Measurements from ENCODE around the gene TBCC. TPM values are rescaled to one million over a fixed set of nuclear protein-coding genes. Genes with fewer than 3 reads are reported as not detected.

The TBCC gene
- total RNA-seq, 4 donors from 2014 or later = 7.9 to 48.7 (median 14.6) TPM

DNA sequence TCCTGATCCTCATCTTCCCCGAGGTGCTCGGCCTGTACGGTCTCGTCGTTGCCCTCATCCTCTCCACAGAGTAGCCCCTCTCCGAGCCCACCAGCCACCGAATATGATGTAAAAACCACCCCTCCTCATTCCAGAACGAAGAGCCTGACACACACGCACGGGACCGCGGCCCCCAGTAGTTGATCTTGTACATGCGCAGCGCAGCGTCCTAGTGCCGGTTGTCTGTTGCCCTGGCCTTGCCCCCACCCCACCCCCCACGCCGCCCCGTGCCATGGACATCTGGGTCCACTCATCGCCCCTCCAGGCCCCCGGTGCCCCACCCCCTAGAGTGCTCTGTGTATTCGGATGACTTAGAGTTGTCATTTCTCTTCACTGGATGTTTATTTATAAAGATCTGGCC lies 18.3 kb downstream of the TBCC start:
- Histone ChIP-seq H3K4me1 (no peaks in the 10 kb centered on the region), H3K27me3 (no peaks in the 10 kb centered on the region), H3K36me3 (no peaks in the 10 kb centered on the region), H3K27ac (peak overlapping the region; percentile 83 to 87), H3K9me3 (no peaks in the 10 kb centered on the region), H3K4me3 (peak overlapping the region; percentile 30 to 44)
- DNase-seq = peak; percentile 27 to 35
- no peak for TF ChIP-seq POLR2A (IDR thresholded peaks at IDR 0.05)
- TF ChIP-seq, protein P1, sequence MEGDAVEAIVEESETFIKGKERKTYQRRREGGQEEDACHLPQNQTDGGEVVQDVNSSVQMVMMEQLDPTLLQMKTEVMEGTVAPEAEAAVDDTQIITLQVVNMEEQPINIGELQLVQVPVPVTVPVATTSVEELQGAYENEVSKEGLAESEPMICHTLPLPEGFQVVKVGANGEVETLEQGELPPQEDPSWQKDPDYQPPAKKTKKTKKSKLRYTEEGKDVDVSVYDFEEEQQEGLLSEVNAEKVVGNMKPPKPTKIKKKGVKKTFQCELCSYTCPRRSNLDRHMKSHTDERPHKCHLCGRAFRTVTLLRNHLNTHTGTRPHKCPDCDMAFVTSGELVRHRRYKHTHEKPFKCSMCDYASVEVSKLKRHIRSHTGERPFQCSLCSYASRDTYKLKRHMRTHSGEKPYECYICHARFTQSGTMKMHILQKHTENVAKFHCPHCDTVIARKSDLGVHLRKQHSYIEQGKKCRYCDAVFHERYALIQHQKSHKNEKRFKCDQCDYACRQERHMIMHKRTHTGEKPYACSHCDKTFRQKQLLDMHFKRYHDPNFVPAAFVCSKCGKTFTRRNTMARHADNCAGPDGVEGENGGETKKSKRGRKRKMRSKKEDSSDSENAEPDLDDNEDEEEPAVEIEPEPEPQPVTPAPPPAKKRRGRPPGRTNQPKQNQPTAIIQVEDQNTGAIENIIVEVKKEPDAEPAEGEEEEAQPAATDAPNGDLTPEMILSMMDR (IDR thresholded peaks at IDR 0.05) = no peak
- intact Hi-C loops (cut with DNase I; ENCODE audit: low total_unique reads) = loop anchor here (2.0 kb wide), 1 partner anchor 67 kb away; no protein-coding TSS in a partner anchor

DNA sequence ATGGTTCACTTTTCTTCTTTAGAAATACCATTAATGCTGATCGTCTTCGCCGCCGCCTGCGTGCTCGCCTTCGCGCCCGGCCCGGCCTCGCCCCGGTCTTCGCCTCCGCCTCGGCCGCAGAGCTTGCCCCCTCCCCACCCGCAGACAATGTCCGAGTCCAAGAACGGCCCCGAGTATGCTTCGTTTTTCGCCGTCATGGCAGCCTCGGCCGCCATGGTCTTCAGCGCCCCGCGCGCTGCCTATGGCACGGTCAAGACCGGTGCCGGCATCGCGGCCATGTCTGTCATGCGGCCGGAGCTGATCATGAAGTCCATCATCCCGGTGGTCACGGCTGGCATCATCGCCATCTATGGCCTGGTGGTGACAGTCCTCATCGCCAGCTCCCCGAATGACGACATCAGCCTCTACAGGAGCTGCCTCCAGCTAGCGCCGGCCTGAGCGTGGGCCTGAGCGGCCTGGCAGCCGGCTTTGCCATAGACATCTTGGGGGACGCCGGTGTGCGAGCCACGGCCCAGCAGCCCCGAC lies 18.8 kb downstream of the TBCC start:
- Histone ChIP-seq H3K4me1 (no peaks in the 10 kb centered on the region), H3K4me3 (peak overlapping the region; percentile 30 to 44), H3K9me3 (no peaks in the 10 kb centered on the region), H3K36me3 (no peaks in the 10 kb centered on the region), H3K27ac (peak overlapping the region; percentile 83 to 87), H3K27me3 (no peaks in the 10 kb centered on the region)
- intact Hi-C loops (cut with DNase I; ENCODE audit: low total_unique reads) = loop anchor here (2.0 kb wide), 1 partner anchor 66 kb away; no protein-coding TSS in a partner anchor
- peak; percentile 39 to 49 for DNase-seq
- no peak for TF ChIP-seq POLR2A (IDR thresholded peaks at IDR 0.05)

DNA sequence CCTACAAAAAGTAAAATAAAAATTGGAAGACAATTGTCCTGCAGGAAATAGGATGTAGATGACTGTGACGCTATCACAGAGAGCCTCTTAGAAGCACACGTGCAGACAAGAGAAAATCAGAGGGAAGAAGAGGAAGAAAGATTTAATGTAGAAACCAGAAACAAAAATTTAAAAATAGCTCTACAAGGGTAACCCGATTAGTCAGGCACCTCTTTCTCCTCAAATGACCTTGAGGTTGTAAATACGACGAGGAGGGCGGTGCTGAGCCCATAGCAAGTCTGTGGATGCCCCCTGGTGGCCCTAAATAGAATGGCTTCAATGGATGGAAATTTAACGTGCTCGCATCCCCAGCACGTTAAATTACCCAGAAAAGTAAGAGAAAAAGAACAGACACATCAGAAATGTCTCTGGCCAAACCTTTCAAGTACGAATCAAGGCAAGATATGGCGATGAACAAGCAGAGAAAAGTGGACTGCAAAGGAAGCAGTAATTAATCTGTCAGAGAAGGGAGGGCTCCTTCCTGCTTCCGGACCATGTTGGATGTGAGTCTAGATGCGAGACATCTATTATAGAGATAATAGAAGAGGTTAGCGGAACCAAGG lies 19.3 kb downstream of the TBCC start:
- peak overlapping the region; percentile 30 to 44 for H3K4me3 ChIP-seq
- no peaks in the 10 kb centered on the region for H3K36me3 ChIP-seq
- peak; percentile 67 to 90 for DNase-seq
- no peak for TF ChIP-seq POLR2A (IDR thresholded peaks at IDR 0.05)
- TF ChIP-seq, protein P1 (IDR thresholded peaks at IDR 0.05) = peak; percentile 92 to 95 (median 94)
- peak overlapping the region; percentile 83 to 87 for H3K27ac ChIP-seq
- no peaks in the 10 kb centered on the region for H3K27me3 ChIP-seq
- no peaks in the 10 kb centered on the region for H3K9me3 ChIP-seq
- no peaks in the 10 kb centered on the region for H3K4me1 ChIP-seq
- intact Hi-C loops (cut with DNase I; ENCODE audit: low total_unique reads) = loop anchor here (2.0 kb wide), 1 partner anchor 66 kb away; no protein-coding TSS in a partner anchor

DNA sequence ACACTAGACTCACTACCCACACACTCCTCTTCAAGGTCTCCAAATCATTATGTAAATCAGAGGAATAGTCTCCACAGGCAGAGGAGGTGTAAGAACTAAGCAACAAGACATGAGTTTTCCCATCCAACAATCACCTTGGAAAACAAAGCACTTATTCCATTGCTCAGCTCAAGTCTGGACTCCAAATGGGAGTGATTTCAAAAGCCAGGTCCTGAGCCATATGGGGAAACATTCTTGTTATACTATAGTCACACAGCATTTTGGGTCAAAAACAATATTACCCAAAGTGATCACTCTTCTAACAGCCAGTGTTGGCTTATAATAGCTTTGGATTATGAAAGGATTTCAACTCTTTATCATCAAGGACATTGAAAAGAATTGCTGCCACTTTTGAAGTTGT lies 19.9 kb downstream of the TBCC start:
- no peak for DNase-seq
- Histone ChIP-seq H3K4me1 (no peaks in the 10 kb centered on the region), H3K4me3 (no peak overlapping the region)

DNA sequence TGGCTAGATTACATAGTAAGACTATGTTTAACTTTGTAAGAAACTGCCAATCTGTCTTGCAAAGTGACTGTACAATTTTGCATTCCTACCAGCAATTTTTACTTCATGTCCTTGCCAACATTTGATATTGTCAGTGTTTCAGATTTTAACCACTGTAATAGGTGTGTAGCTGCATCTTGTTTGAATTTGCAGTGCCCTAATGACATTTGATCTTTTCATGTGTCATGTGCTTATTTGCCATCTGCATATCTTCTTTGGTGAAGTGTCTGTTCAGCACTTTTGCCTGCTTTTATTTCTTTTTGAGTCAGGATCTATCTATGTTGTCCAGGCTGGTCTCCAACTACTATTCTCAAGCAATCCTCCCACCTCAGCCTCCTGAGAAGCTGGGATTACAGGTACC lies 21.1 kb downstream of the TBCC start:
- DNase-seq = no peak
- no peak overlapping the region for H3K4me3 ChIP-seq
- intact Hi-C loops (cut with DNase I; ENCODE audit: low total_unique reads) = no loop called here
- H3K4me1 ChIP-seq = no peaks in the 10 kb centered on the region
- no peaks in the 10 kb centered on the region for H3K9me3 ChIP-seq
- H3K36me3 ChIP-seq = no peaks in the 10 kb centered on the region
- TF ChIP-seq, protein P1 (IDR thresholded peaks at IDR 0.05) = no peak
- no peak for TF ChIP-seq POLR2A (IDR thresholded peaks at IDR 0.05)
- no peaks in the 10 kb centered on the region for H3K27me3 ChIP-seq
- H3K27ac ChIP-seq = no peak overlapping the region

More for the DNA sequence above, 19.9 kb downstream of the TBCC start:
- Histone ChIP-seq H3K27me3 (no peaks in the 10 kb centered on the region), H3K9me3 (no peaks in the 10 kb centered on the region), H3K36me3 (no peaks in the 10 kb centered on the region), H3K27ac (peak overlapping the region; percentile 83 to 87)
- intact Hi-C loops (cut with DNase I; ENCODE audit: low total_unique reads) = loop anchor here (2.0 kb wide), 1 partner anchor 65 kb away; no protein-coding TSS in a partner anchor
- TF ChIP-seq, protein P1 (IDR thresholded peaks at IDR 0.05) = no peak
- TF ChIP-seq POLR2A (IDR thresholded peaks at IDR 0.05) = no peak

Data from uterus (tissue), 4 donors.